H1 (cell line): ENCODE results near the gene PCGF6. TPM values are rescaled to one million over a fixed set of nuclear protein-coding genes. Genes with fewer than 3 reads are reported as not detected.

Source experiments
- CHD2 ChIP-seq: IDR thresholded peaks from 2 replicates; pipeline ENCODE4 v1.6.1; 2012; ENCODE audit warnings: low read length, improper control_type of control experiment
- CREB1 ChIP-seq: IDR thresholded peaks from 2 replicates; pipeline ENCODE4 v1.6.1; 2012; ENCODE audit warnings: inconsistent platforms
- CTBP2 ChIP-seq: IDR thresholded peaks from 2 replicates; pipeline ENCODE4 v1.7.0; 2011; ENCODE audit warnings: borderline replicate concordance, mild to moderate bottlenecking, moderate library complexity, mixed read lengths, low read length; ENCODE audit not compliant: insufficient read depth, insufficient read length
- E2F6 ChIP-seq: IDR thresholded peaks from 2 replicates; pipeline ENCODE4 v1.6.1; 2012; ENCODE audit warnings: inconsistent platforms
- EGR1 ChIP-seq: IDR thresholded peaks from 2 replicates; pipeline ENCODE4 v1.6.1; 2011; ENCODE audit warnings: low read depth, low read length, borderline replicate concordance
- FOSL1 ChIP-seq: IDR thresholded peaks from 2 replicates; pipeline ENCODE4 v1.6.1; 2011; ENCODE audit warnings: mild to moderate bottlenecking, low read depth, low read length, moderate library complexity; ENCODE audit not compliant: insufficient read depth
- GABPA ChIP-seq: IDR thresholded peaks from 2 replicates; pipeline ENCODE4 v1.6.1; 2011; ENCODE audit warnings: mild to moderate bottlenecking, low read length, moderate library complexity, borderline replicate concordance; ENCODE audit not compliant: insufficient read depth
- HDAC2 ChIP-seq, 2 experiments: fragments of 300-600 bp in 1 of 2; sonication (generic) in 1 of 2; IDR thresholded peaks; 2 replicates each; pipeline ENCODE4 v1.6.1; 2011 to 2012; ENCODE audit warnings: low read depth in 2 of 2, low read length in 2 of 2, mild to moderate bottlenecking in 2 of 2, moderate library complexity in 2 of 2, borderline replicate concordance in 1 of 2, inconsistent platforms in 1 of 2
- HDAC6 ChIP-seq: IDR thresholded peaks from one replicate; pipeline ENCODE4 v1.7.1; 2012; ENCODE audit warnings: low read depth, mild to moderate bottlenecking, inconsistent platforms, low read length, moderate library complexity
- KDM1A ChIP-seq: fragments of 200-600, 300-600 bp; sonication (generic); IDR thresholded peaks from 2 replicates; pipeline ENCODE4 v1.7.1; 2016; ENCODE audit warnings: mild to moderate bottlenecking, low read length, borderline replicate concordance
- NANOG ChIP-seq: IDR thresholded peaks from 2 replicates; pipeline ENCODE4 v1.6.1; 2011; ENCODE audit warnings: low read length, low read depth, mild to moderate bottlenecking, inconsistent platforms; ENCODE audit not compliant: insufficient read depth, poor library complexity, severe bottlenecking
- NRF1 ChIP-seq: IDR thresholded peaks from 2 replicates; pipeline ENCODE4 v1.6.1; 2011; ENCODE audit warnings: mild to moderate bottlenecking, low read depth, low read length, improper control_type of control experiment
- PHF8 ChIP-seq: fragments of 200-600 bp; sonication (generic); conservative IDR thresholded peaks from 2 replicates; pipeline ENCODE4 v1.7.1; 2012; ENCODE audit warnings: low read depth, mild to moderate bottlenecking, inconsistent platforms, low read length, moderate library complexity
- POLR2AphosphoS5 ChIP-seq: IDR thresholded peaks from 2 replicates; pipeline ENCODE4 v1.6.1; 2011; ENCODE audit warnings: low read depth, low read length
- RAD21 ChIP-seq, 2 experiments: IDR thresholded peaks in 1 of 2; conservative IDR thresholded peaks in 1 of 2; 2 replicates each; pipeline ENCODE4 v1.6.1; 2011; ENCODE audit warnings: low read depth in 2 of 2, low read length in 2 of 2, improper control_type of control experiment in 1 of 2, inconsistent platforms in 1 of 2, mild to moderate bottlenecking in 1 of 2, moderate library complexity in 1 of 2
- RFX5 ChIP-seq: IDR thresholded peaks from 2 replicates; pipeline ENCODE4 v1.6.1; 2011; ENCODE audit warnings: low read depth, low read length, improper control_type of control experiment, borderline replicate concordance
- RXRA ChIP-seq: IDR thresholded peaks from 2 replicates; pipeline ENCODE4 v1.6.1; 2011; ENCODE audit warnings: low read depth, mild to moderate bottlenecking, low read length, moderate library complexity; ENCODE audit not compliant: insufficient read depth
- SAP30 ChIP-seq: fragments of 300-600 bp; sonication (generic); IDR thresholded peaks from 2 replicates; pipeline ENCODE4 v1.7.1; 2012; ENCODE audit warnings: low read length, moderate library complexity, mild to moderate bottlenecking, inconsistent platforms; ENCODE audit not compliant: insufficient read depth, insufficient replicate concordance
- SP4 ChIP-seq: IDR thresholded peaks from 2 replicates; pipeline ENCODE4 v1.6.1; 2012; ENCODE audit warnings: low read length, inconsistent platforms
- TAF1 ChIP-seq: IDR thresholded peaks from 2 replicates; pipeline ENCODE4 v1.6.1; 2011; ENCODE audit warnings: mild to moderate bottlenecking, low read depth, low read length
- TBP ChIP-seq: IDR thresholded peaks from 2 replicates; pipeline ENCODE4 v1.6.1; 2011; ENCODE audit warnings: low read depth, low read length, improper control_type of control experiment
- USF2 ChIP-seq: IDR thresholded peaks from 2 replicates; pipeline ENCODE4 v1.6.1; 2011; ENCODE audit warnings: low read length, improper control_type of control experiment
- YY1 ChIP-seq: IDR thresholded peaks from 2 replicates; pipeline ENCODE4 v1.6.1; 2011; ENCODE audit warnings: low read depth, mild to moderate bottlenecking, low read length
- polyA plus RNA-seq, 7 experiments: library from polyadenylated mRNA; depleted of rRNA in 3 of 7; stranded (reverse) in 5 of 7; unstranded in 2 of 7; fragments of >200 nt in 5 of 7; fragments of 200-250 nt in 2 of 7; gene quantifications; 1 replicate in 5 of 7; 2 replicates in 1 of 7; 4 replicates in 1 of 7; pipeline versions ENCODE4 v1.2.1 to v1.2.3, GENCODE V29; 2011 to 2013; ENCODE audit warnings: missing spikeins in 2 of 7, mixed read lengths in 2 of 7
- total RNA-seq: library from RNA; stranded (reverse); fragmentation: NEBNext Ultra II Directional; extraction: Animal tissue kit (Norgen Biotek cat#: 25700); gene quantifications from 2 replicates; pipeline ENCODE4 v1.2.1, GENCODE V29; 2021

The PCGF6 gene
- total and polyA plus RNA-seq, 2 of the 8 experiments (the other 6 are each of a cell fraction or from before 2014, with no cell fraction given): 6.9 to 18.6 TPM

- no peak for TF ChIP-seq NRF1
- TF ChIP-seq EGR1: no peak
- peak; percentile 3 for TF ChIP-seq NANOG
- peak; percentile 97 for TF ChIP-seq YY1
- TF ChIP-seq CTBP2: no peak
- no peak for TF ChIP-seq RFX5
- 0 out of 2 replicates have a peak, but pooled peaks have one; percentile 45 for TF ChIP-seq CREB1
- TF ChIP-seq SAP30: peak; percentile 44
- no peak for TF ChIP-seq FOSL1
- peak; percentile 74 to 83; a peak in 1 of 4 replicates for TF ChIP-seq HDAC2 (IDR thresholded peaks at IDR 0.05; ENCODE audit: borderline replicate concordance in 1 of 2, low read depth in 2 of 2, low read length in 2 of 2)
- TF ChIP-seq RXRA: no peak
- peak; percentile 44; the same call in 1 of the 2 replicates for TF ChIP-seq TBP
- no peak for TF ChIP-seq USF2
- TF ChIP-seq POLR2AphosphoS5: peak; percentile 85
- TF ChIP-seq RAD21 (IDR thresholded peaks at IDR 0.05 in 1 of 2, conservative IDR thresholded peaks at IDR 0.05 in 1 of 2; ENCODE audit: low read depth in 2 of 2, low read length in 2 of 2): peak in 1 of 2 experiments; percentile 24; a peak in 1 of 4 replicates
- peak; percentile 78 for TF ChIP-seq TAF1
- no peak for TF ChIP-seq PHF8
- TF ChIP-seq SP4: peak; percentile 70; the same call in 1 of the 2 replicates
- no peak for TF ChIP-seq HDAC6
- no peak for TF ChIP-seq E2F6
- peak; percentile 71 for TF ChIP-seq CHD2
- no peak for TF ChIP-seq KDM1A
- 0 out of 2 replicates have a peak, but pooled peaks have one; percentile 35 for TF ChIP-seq GABPA
These were observed 69.2 kb downstream of the PCGF6 start (continued) for GRCh38 chr10:103281753-103282152.
